Lung (tissue), 12 donors: Measurements from ENCODE around the gene PTK6. TPM values are rescaled to one million over a fixed set of nuclear protein-coding genes. Genes with fewer than 3 reads are reported as not detected.

Source experiments
- ATAC-seq: fragments of 200-7000 bp; cut with Tn5 transposase; one replicate; pipeline ENCODE4 v1.9.1; 2020; ENCODE audit warnings: moderate number of reproducible peaks; ENCODE audit not compliant: insufficient read depth, low FRiP score
- DNase-seq, 3 donors: peaks; one replicate each; pipeline ENCODE4 v3.0.0-alpha.2; 2013 to 2017
- H3K27ac ChIP-seq, 2 donors: one replicate each; pipeline ENCODE4 v1.5.1; 2013; ENCODE audit warnings: mild to moderate bottlenecking in 2 of 2, moderate library complexity in 2 of 2, control low read depth in 1 of 2, inconsistent platforms in 1 of 2, low read depth in 1 of 2, low read length in 1 of 2
- H3K27me3 ChIP-seq, 3 donors: one replicate each; pipeline ENCODE4 v1.5.1; 2013; ENCODE audit warnings: low read length in 2 of 3; ENCODE audit not compliant: control insufficient read depth in 3 of 3, insufficient read depth in 3 of 3
- H3K36me3 ChIP-seq, 4 donors: one replicate each; pipeline ENCODE4 v1.5.1; 2013; ENCODE audit warnings: low read length in 4 of 4, mild to moderate bottlenecking in 1 of 4, moderate library complexity in 1 of 4; ENCODE audit not compliant: control insufficient read depth in 4 of 4, insufficient read depth in 4 of 4
- H3K4me1 ChIP-seq, 5 donors: one replicate each; pipeline ENCODE4 v1.5.1; 2013; ENCODE audit warnings: low read length in 5 of 5, mild to moderate bottlenecking in 2 of 5, moderate library complexity in 1 of 5; ENCODE audit not compliant: control insufficient read depth in 5 of 5, insufficient read depth in 5 of 5
- H3K4me3 ChIP-seq: one replicate; pipeline ENCODE4 v1.5.1; 2013; ENCODE audit warnings: mild to moderate bottlenecking, control low read depth, moderate library complexity
- H3K9ac ChIP-seq, 2 donors: one replicate each; pipeline ENCODE4 v1.5.1; 2013; ENCODE audit warnings: low read length in 2 of 2, control low read depth in 1 of 2; ENCODE audit not compliant: insufficient read depth in 1 of 2
- H3K9me3 ChIP-seq, 4 donors: one replicate each; pipeline ENCODE4 v1.5.1; 2013; ENCODE audit warnings: low read length in 3 of 4, mild to moderate bottlenecking in 1 of 4, moderate library complexity in 1 of 4; ENCODE audit not compliant: control insufficient read depth in 4 of 4, insufficient read depth in 3 of 4
- WGBS, 2 donors: extraction: QIAGEN DNeasy Blood & Tissue Kit; methylation state at CpG; one replicate each; pipeline ENCODE4 v1.1.7; 2013; 5-methylcytosine and 5-hydroxymethylcytosine counted together
- polyA plus RNA-seq, 2 donors: library from polyadenylated mRNA; stranded (reverse); fragments of 200-250 nt; gene quantifications; one replicate each; pipeline ENCODE4 v1.2.1, GENCODE V29; 2013
- total RNA-seq, 2 donors: library from RNA; depleted of rRNA in 1 of 2; stranded (reverse); fragments of >200 nt in 1 of 2; gene quantifications; one replicate each; pipeline ENCODE4 v1.2.1, GENCODE V29; 2014 to 2021
- TF ChIP-seq, protein P1 (sequence below): IDR thresholded peaks from 2 replicates; pipeline ENCODE4 v1.5.1; 2012; ENCODE audit warnings: mild to moderate bottlenecking; ENCODE audit errors: control extremely low read depth, extremely low read depth
- donor health status: control.
- donor health status: control.
- donor health status: Bipolar disorder and iron deficiency.
- donor health status: healthy.
- donor health status: DM: yes; HTN: yes; CAD: no.

Gene PTK6
- total and polyA plus RNA-seq, 4 donors: 0.34 to 5.1 (median 3.7) TPM

DNA sequence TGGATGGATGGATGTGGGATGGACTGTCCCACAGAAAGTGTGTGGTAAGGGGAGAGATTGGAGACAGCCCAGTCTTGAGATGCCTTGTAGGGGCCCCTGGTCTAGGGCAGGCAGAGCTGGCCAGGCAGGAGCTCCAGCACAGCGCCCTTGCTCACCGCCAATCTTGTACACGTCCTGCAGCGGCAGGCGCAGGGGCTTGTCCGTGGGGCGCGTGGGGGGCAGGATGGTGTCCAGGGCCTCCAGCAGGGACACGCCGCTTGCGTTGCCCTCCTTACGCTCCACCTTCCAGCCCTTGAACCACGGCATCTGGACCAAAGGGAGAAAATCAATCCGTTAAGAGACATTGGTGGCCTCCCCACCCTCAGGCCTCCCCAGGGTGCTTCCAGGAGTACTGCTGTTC lies 44.2 kb downstream of the PTK6 start:
- Histone ChIP-seq H3K27ac (no peak overlapping the region), H3K36me3 (no peaks in the 10 kb centered on the region), H3K27me3 (peaks cover 12 to 31% (median 20%) of the 10 kb centered on the region in 3 donors), H3K9ac (no peak overlapping the region), H3K4me3 (no peak overlapping the region), H3K9me3 (peaks cover 0 to 5% (median 0%) of the 10 kb centered on the region in 4 donors), H3K4me1 (peaks cover 0 to 5% (median 0%) of the 10 kb centered on the region in 5 donors)
- ATAC-seq (no peak), DNase-seq (no peak)
- WGBS, 2 donors: 92 to 96% methylated on average over 14 of the region's 14 CpGs
- TF ChIP-seq, protein P1, sequence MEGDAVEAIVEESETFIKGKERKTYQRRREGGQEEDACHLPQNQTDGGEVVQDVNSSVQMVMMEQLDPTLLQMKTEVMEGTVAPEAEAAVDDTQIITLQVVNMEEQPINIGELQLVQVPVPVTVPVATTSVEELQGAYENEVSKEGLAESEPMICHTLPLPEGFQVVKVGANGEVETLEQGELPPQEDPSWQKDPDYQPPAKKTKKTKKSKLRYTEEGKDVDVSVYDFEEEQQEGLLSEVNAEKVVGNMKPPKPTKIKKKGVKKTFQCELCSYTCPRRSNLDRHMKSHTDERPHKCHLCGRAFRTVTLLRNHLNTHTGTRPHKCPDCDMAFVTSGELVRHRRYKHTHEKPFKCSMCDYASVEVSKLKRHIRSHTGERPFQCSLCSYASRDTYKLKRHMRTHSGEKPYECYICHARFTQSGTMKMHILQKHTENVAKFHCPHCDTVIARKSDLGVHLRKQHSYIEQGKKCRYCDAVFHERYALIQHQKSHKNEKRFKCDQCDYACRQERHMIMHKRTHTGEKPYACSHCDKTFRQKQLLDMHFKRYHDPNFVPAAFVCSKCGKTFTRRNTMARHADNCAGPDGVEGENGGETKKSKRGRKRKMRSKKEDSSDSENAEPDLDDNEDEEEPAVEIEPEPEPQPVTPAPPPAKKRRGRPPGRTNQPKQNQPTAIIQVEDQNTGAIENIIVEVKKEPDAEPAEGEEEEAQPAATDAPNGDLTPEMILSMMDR: no peak

- H3K4me3 ChIP-seq: no peak overlapping the region
- peaks cover 10 to 31% (median 21%) of the 10 kb centered on the region in 3 donors for H3K27me3 ChIP-seq
- no peaks in the 10 kb centered on the region for H3K36me3 ChIP-seq
- no peak overlapping the region for H3K27ac ChIP-seq
- H3K9me3 ChIP-seq: peaks cover 0 to 5% (median 0%) of the 10 kb centered on the region in 4 donors
- H3K9ac ChIP-seq: no peak overlapping the region
- H3K4me1 ChIP-seq: peaks cover 0 to 5% (median 0%) of the 10 kb centered on the region in 5 donors
- WGBS, 2 donors: 93 to 95% methylated on average over 2 of the region's 2 CpGs
- ATAC-seq: no peak
- DNase-seq: no peak
- TF ChIP-seq, protein P1: no peak
These were observed 44.7 kb downstream of the PTK6 start for GRCh38 chr20:63492518-63492917.

- DNase-seq (no peak), ATAC-seq (no peak)
- H3K9ac ChIP-seq: no peak overlapping the region
- H3K27me3 ChIP-seq: peaks cover 15 to 29% (median 19%) of the 10 kb centered on the region in 3 donors
- H3K9me3 ChIP-seq: peaks cover 0 to 5% (median 0%) of the 10 kb centered on the region in 4 donors
- H3K36me3 ChIP-seq: no peaks in the 10 kb centered on the region
- H3K4me1 ChIP-seq: peaks cover 0 to 5% (median 0%) of the 10 kb centered on the region in 5 donors
- 54 to 58% methylated on average over 4 of the region's 4 CpGs for WGBS, 2 donors
- TF ChIP-seq, protein P1: no peak
- H3K4me3 ChIP-seq: no peak overlapping the region
- H3K27ac ChIP-seq: no peak overlapping the region
These were observed 45.4 kb downstream of the PTK6 start for GRCh38 chr20:63491635-63492230.
